Hematopoietic multipotent progenitor cell treated with erythropoietin and hydrocortisone succinate and interleukin-3 and kit ligand, for 6 days (in vitro differentiated cells): ENCODE results near the gene ZNF792.
"Not testable (repeated sequence)": the region's sequence is repeated elsewhere in the genome, so short reads cannot be mapped to it uniquely, and the experiment has no call there.

Experiments used
- DNase-seq: peaks from one replicate; pipeline ENCODE4 v3.0.0-alpha.2; 2015

ZNF792 gene

GRCh38 chr19:34963573-34964406 is at the start of gene ZNF792:
Gene ZNF792 (minus strand): TSS chr19:34964229. CDS start chr19:34963662, 567 bp downstream.
- peak; percentile 76 for DNase-seq

GRCh38 chr19:35013041-35013819 is 49.2 kb upstream of the ZNF792 start:
- peak; percentile 69 for DNase-seq

GRCh38 chr19:35011737-35012682 is 48.0 kb upstream of the ZNF792 start:
- no peak for DNase-seq

GRCh38 chr19:35011091-35011689 is 47.2 kb upstream of the ZNF792 start:
- no peak for DNase-seq

GRCh38 chr19:35009424-35010415 is 45.7 kb upstream of the ZNF792 start:
- no peak for DNase-seq

GRCh38 chr19:35008891-35009341 is 44.9 kb upstream of the ZNF792 start:
- DNase-seq, result no peak

- not testable (repeated sequence) for DNase-seq
Observed at GRCh38 chr19:35007427-35007826, 43.4 kb upstream of the ZNF792 start.

- no peak for DNase-seq
Observed at GRCh38 chr19:35006999-35007365, 43.0 kb upstream of the ZNF792 start.

GRCh38 chr19:35006342-35006998 is 42.4 kb upstream of the ZNF792 start:
- DNase-seq, result no peak

GRCh38 chr19:35006007-35006341 is 41.9 kb upstream of the ZNF792 start:
- not testable (repeated sequence) for DNase-seq

- DNase-seq, result no peak
Observed at GRCh38 chr19:35005256-35005977, 41.4 kb upstream of the ZNF792 start.

- DNase-seq, result no peak
Observed at GRCh38 chr19:35004517-35005255, 40.7 kb upstream of the ZNF792 start.

GRCh38 chr19:35002037-35002535 is 38.1 kb upstream of the ZNF792 start:
- DNase-seq, result no peak

GRCh38 chr19:35000647-35001501 is 36.8 kb upstream of the ZNF792 start:
- DNase-seq, result peak; percentile 71

- no peak for DNase-seq
Observed at GRCh38 chr19:35000338-35000646, 36.3 kb upstream of the ZNF792 start.

GRCh38 chr19:34999498-35000337 is 35.7 kb upstream of the ZNF792 start, which contains the start of gene GRAMD1A:
Gene GRAMD1A (plus strand): TSS chr19:35000323. CDS start chr19:35000479, 156 bp downstream.
- peak; percentile 86 for DNase-seq
